ENCODE measurements around the gene AKAP12.

AKAP12 gene

GRCh38 chr6:151391471-151392413 is 152.0 kb downstream of the AKAP12 start, which contains the start of gene ZBTB2:
Gene ZBTB2 (minus strand): TSS chr6:151391559. CDS start chr6:151373637, 17,922 bp downstream.
- H3K27ac Mint-ChIP-seq, result peak within 1 kb of the TSS; percentile 92 to 99 (median 96)
- H3K36me3 Mint-ChIP-seq (ENCODE audit: low read depth), result peaks cover 23% of the 10 kb centered on the region
- peaks cover 40% of the 10 kb centered on the region for H3K4me1 Mint-ChIP-seq
- TF ChIP-seq, protein P1, sequence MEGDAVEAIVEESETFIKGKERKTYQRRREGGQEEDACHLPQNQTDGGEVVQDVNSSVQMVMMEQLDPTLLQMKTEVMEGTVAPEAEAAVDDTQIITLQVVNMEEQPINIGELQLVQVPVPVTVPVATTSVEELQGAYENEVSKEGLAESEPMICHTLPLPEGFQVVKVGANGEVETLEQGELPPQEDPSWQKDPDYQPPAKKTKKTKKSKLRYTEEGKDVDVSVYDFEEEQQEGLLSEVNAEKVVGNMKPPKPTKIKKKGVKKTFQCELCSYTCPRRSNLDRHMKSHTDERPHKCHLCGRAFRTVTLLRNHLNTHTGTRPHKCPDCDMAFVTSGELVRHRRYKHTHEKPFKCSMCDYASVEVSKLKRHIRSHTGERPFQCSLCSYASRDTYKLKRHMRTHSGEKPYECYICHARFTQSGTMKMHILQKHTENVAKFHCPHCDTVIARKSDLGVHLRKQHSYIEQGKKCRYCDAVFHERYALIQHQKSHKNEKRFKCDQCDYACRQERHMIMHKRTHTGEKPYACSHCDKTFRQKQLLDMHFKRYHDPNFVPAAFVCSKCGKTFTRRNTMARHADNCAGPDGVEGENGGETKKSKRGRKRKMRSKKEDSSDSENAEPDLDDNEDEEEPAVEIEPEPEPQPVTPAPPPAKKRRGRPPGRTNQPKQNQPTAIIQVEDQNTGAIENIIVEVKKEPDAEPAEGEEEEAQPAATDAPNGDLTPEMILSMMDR (IDR thresholded peaks at IDR 0.05; ENCODE audit: unreplicated experiment in 3 of 3), result no peak
- H3K4me3 Mint-ChIP-seq, result peak within 1 kb of the TSS; percentile 91 to 97 (median 91)
- no peaks in the 10 kb centered on the region for H3K9me3 Mint-ChIP-seq
- no peaks in the 10 kb centered on the region for H3K27me3 Mint-ChIP-seq (ENCODE audit: low read depth)

- H3K27ac Mint-ChIP-seq, result peak overlapping the region; percentile 92 to 98 (median 96)
- TF ChIP-seq, protein P1 (IDR thresholded peaks at IDR 0.05; ENCODE audit: unreplicated experiment in 3 of 3), result no peak
- no peaks in the 10 kb centered on the region for H3K27me3 Mint-ChIP-seq (ENCODE audit: low read depth)
- no peaks in the 10 kb centered on the region for H3K9me3 Mint-ChIP-seq
- peaks cover 40% of the 10 kb centered on the region for H3K4me1 Mint-ChIP-seq
- H3K36me3 Mint-ChIP-seq (ENCODE audit: low read depth), result peaks cover 27% of the 10 kb centered on the region
- peak overlapping the region; percentile 91 to 97 (median 91) for H3K4me3 Mint-ChIP-seq
These were observed 152.7 kb downstream of the AKAP12 start for GRCh38 chr6:151392427-151392826.

GRCh38 chr6:151393410-151393809 is 153.6 kb downstream of the AKAP12 start:
- no peaks in the 10 kb centered on the region for H3K9me3 Mint-ChIP-seq

DNA sequence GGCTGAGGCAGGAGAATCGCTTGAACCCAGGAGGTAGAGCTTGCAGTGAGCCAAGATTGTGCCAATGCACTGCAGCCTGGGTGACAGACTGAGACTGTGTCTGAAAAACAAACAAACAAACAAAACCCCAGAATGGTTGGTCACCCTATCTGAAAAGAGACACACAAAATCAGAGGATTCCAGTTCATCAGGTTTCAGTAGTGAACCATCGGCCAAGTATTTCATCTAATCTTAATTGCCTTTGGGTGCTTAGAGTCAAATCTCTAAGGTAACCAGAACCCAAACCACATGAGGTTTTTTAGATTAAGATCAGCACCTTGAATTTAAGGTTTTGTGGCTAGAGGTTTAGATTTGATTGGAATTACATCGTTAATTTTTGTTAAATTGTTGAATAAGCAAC is 159.9 kb downstream of the AKAP12 start:
- H3K9me3 Mint-ChIP-seq, result no peaks in the 10 kb centered on the region
- H3K4me3 Mint-ChIP-seq, result no peak overlapping the region
- TF ChIP-seq, protein P1 (IDR thresholded peaks at IDR 0.05; ENCODE audit: unreplicated experiment in 3 of 3), result no peak
- no peaks in the 10 kb centered on the region for H3K27me3 Mint-ChIP-seq (ENCODE audit: low read depth)
- H3K27ac Mint-ChIP-seq, result no peak overlapping the region
- peaks cover 19% of the 10 kb centered on the region for H3K4me1 Mint-ChIP-seq
- peaks cover 55% of the 10 kb centered on the region for H3K36me3 Mint-ChIP-seq (ENCODE audit: low read depth)

More at GRCh38 chr6:151393410-151393809, 153.6 kb downstream of the AKAP12 start:
- TF ChIP-seq, protein P1 (IDR thresholded peaks at IDR 0.05; ENCODE audit: unreplicated experiment in 3 of 3), result no peak
- H3K36me3 Mint-ChIP-seq (ENCODE audit: low read depth), result peaks cover 35% of the 10 kb centered on the region
- H3K27me3 Mint-ChIP-seq (ENCODE audit: low read depth), result no peaks in the 10 kb centered on the region
- peak overlapping the region; percentile 92 to 98 (median 96) for H3K27ac Mint-ChIP-seq
- peaks cover 44% of the 10 kb centered on the region for H3K4me1 Mint-ChIP-seq
- H3K4me3 Mint-ChIP-seq, result peak overlapping the region; percentile 91 to 97 (median 91)

GRCh38 chr6:151400473-151400872 is 160.7 kb downstream of the AKAP12 start:
- Mint-ChIP-seq H3K4me3 (no peak overlapping the region), H3K4me1 (peaks cover 12% of the 10 kb centered on the region), H3K36me3 (ENCODE audit: low read depth) (peaks cover 51% of the 10 kb centered on the region), H3K27me3 (ENCODE audit: low read depth) (no peaks in the 10 kb centered on the region), H3K27ac (peak overlapping the region in 1 of 3 experiments; percentile 69), H3K9me3 (no peaks in the 10 kb centered on the region)
- TF ChIP-seq, protein P1 (IDR thresholded peaks at IDR 0.05; ENCODE audit: unreplicated experiment in 3 of 3), result no peak
